ENCODE measurements around the gene CCDC196. TPM values are rescaled to one million over a fixed set of nuclear protein-coding genes. Genes with fewer than 3 reads are reported as not detected.

The CCDC196 gene
- total RNA-seq (2021; ENCODE audit: unreplicated experiment) (not detected), Bru-seq, nascent RNA (not detected), BruChase-seq, experiment 1, labeled RNA remaining after a 6-hour chase (not detected), BruChase-seq, experiment 2, labeled RNA remaining after a 2-hour chase (not detected)
- not detected in 2 replicates for polyA plus RNA-seq (2012)
- long read RNA-seq, partial matches to known transcripts: 0 of 4 reads
- long read RNA-seq, other reads (novel, unspliced or antisense): 4 of 4 reads

GRCh38 chr14:66485910-66486421 is at the start of gene CCDC196:
CCDC196 (plus strand) TSS chr14:66486371; CDS start chr14:66486503, 132 bp downstream.
- intact Hi-C loops (cut with micrococcal nuclease): no loop called here
- H3K79me2 ChIP-seq (ENCODE audit: insufficient read depth, low read length): no peaks in the 10 kb centered on the region
- BruUV-seq (replicated peaks): no TSS peak
- H3K4me3 ChIP-seq (replicated peaks in 1 of 2; ENCODE audit: low read depth in 1 of 2, low read length in 2 of 2): no peak within 1 kb of the TSS
- POLR2A ChIA-PET: no interaction called here
- DNase-seq (ENCODE audit: low read depth, low spot score) (no peak), ATAC-seq (no peak)
- H3K27ac ChIP-seq (ENCODE audit: low read depth, low read length): no peak within 1 kb of the TSS
- RAD21 ChIA-PET (ENCODE audit: low non-redundant PET in 1 of 2, low total read pairs in 2 of 2, uncharacterized antibody in 2 of 2, unreplicated experiment in 2 of 2): no interaction called here
- H3K4me2 ChIP-seq (ENCODE audit: low read length): no peak within 1 kb of the TSS
- CTCF ChIA-PET: no interaction called here
- H3K4me1 ChIP-seq (ENCODE audit: control insufficient read depth in 1 of 2, insufficient read depth in 2 of 2, low read length in 2 of 2): no peaks in the 10 kb centered on the region
- no peaks in the 10 kb centered on the region for H3K9me3 ChIP-seq (ENCODE audit: control insufficient read depth in 1 of 2, insufficient read depth in 1 of 2, low read depth in 1 of 2, low read length in 2 of 2)
- H4K20me1 ChIP-seq (ENCODE audit: insufficient read depth): no peaks in the 10 kb centered on the region
- no peaks in the 10 kb centered on the region for H3K36me3 ChIP-seq (ENCODE audit: control insufficient read depth in 1 of 2, insufficient read depth in 2 of 2, low read length in 2 of 2)
- no peaks in the 10 kb centered on the region for H3K9me2 ChIP-seq (ENCODE audit: insufficient read depth)
- H3K9ac ChIP-seq (ENCODE audit: low read length): no peak within 1 kb of the TSS
- TF ChIP-seq SP1 (IDR thresholded peaks at IDR 0.05; ENCODE audit: low read depth): no peak
- TF ChIP-seq EGR1 (IDR thresholded peaks at IDR 0.05; ENCODE audit: low read depth): no peak
- no peak for TF ChIP-seq POLR2A (IDR thresholded peaks at IDR 0.05; ENCODE audit: borderline replicate concordance, extremely low read depth, insufficient read depth, insufficient read length)
- no peak for TF ChIP-seq POLR2AphosphoS5 (IDR thresholded peaks at IDR 0.05; ENCODE audit: low read depth, low read length)
- TF ChIP-seq TCF7L2 (IDR thresholded peaks at IDR 0.05; ENCODE audit: borderline replicate concordance, extremely low read depth, insufficient read depth, insufficient read length): no peak
- no peak for TF ChIP-seq YY1 (IDR thresholded peaks at IDR 0.05; ENCODE audit: extremely low read depth, insufficient replicate concordance, low read depth, low read length)
- TF ChIP-seq ZNF274 (IDR thresholded peaks at IDR 0.05; ENCODE audit: low read depth, low read length): no peak
- no peak for TF ChIP-seq CEBPB (IDR thresholded peaks at IDR 0.05; ENCODE audit: low read depth)
- no peak for TF ChIP-seq SIN3A (IDR thresholded peaks at IDR 0.05; ENCODE audit: low read depth)
- no peak for TF ChIP-seq CTCF (IDR thresholded peaks at IDR 0.05 in 2 of 3, conservative IDR thresholded peaks at IDR 0.05 in 1 of 3; ENCODE audit: borderline replicate concordance in 1 of 3, insufficient read depth in 1 of 3, low read depth in 2 of 3, low read length in 2 of 3)
- no peak for TF ChIP-seq EZH2 (IDR thresholded peaks at IDR 0.05)
- TF ChIP-seq RAD21 (IDR thresholded peaks at IDR 0.05; ENCODE audit: low read depth): no peak
- TF ChIP-seq MAX (IDR thresholded peaks at IDR 0.05): no peak
- TF ChIP-seq ZBTB33 (IDR thresholded peaks at IDR 0.05; ENCODE audit: extremely low read depth, insufficient replicate concordance, low read length): no peak
- TF ChIP-seq ATF3 (IDR thresholded peaks at IDR 0.05): no peak
- TF ChIP-seq JUND (IDR thresholded peaks at IDR 0.05): no peak
- no peak for TF ChIP-seq FOSL1 (IDR thresholded peaks at IDR 0.05; ENCODE audit: low read depth)
- no peak for TF ChIP-seq SRF (IDR thresholded peaks at IDR 0.05; ENCODE audit: low read depth)
- TF ChIP-seq, protein P1, sequence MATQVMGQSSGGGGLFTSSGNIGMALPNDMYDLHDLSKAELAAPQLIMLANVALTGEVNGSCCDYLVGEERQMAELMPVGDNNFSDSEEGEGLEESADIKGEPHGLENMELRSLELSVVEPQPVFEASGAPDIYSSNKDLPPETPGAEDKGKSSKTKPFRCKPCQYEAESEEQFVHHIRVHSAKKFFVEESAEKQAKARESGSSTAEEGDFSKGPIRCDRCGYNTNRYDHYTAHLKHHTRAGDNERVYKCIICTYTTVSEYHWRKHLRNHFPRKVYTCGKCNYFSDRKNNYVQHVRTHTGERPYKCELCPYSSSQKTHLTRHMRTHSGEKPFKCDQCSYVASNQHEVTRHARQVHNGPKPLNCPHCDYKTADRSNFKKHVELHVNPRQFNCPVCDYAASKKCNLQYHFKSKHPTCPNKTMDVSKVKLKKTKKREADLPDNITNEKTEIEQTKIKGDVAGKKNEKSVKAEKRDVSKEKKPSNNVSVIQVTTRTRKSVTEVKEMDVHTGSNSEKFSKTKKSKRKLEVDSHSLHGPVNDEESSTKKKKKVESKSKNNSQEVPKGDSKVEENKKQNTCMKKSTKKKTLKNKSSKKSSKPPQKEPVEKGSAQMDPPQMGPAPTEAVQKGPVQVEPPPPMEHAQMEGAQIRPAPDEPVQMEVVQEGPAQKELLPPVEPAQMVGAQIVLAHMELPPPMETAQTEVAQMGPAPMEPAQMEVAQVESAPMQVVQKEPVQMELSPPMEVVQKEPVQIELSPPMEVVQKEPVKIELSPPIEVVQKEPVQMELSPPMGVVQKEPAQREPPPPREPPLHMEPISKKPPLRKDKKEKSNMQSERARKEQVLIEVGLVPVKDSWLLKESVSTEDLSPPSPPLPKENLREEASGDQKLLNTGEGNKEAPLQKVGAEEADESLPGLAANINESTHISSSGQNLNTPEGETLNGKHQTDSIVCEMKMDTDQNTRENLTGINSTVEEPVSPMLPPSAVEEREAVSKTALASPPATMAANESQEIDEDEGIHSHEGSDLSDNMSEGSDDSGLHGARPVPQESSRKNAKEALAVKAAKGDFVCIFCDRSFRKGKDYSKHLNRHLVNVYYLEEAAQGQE (IDR thresholded peaks at IDR 0.05; ENCODE audit: low read depth): no peak
- no peak for TF ChIP-seq ELF1 (IDR thresholded peaks at IDR 0.05; ENCODE audit: borderline replicate concordance, low read depth)
- H3K27me3 ChIP-seq (ENCODE audit: insufficient read depth, low read length): no peaks in the 10 kb centered on the region
- H2AFZ ChIP-seq (ENCODE audit: low read depth, low read length, poor library complexity, severe bottlenecking): no peak within 1 kb of the TSS

All from HCT116 (cell line).